ENCODE data around the gene SDC4. TPM values are rescaled to one million over a fixed set of nuclear protein-coding genes. Genes with fewer than 3 reads are reported as not detected.

SDC4 gene
- polyA plus RNA-seq, 1 donor (not counting 4 experiments of a cell fraction or from before 2014, with no cell fraction given) = 114 TPM

- Histone ChIP-seq H3K27me3 (ENCODE audit: control insufficient read depth, extremely low read depth, insufficient read depth, low read length) (peaks cover 5% of the 10 kb centered on the region), H2AFZ (ENCODE audit: control insufficient read depth, low read length) (no peak overlapping the region), H4K20me1 (ENCODE audit: control insufficient read depth, extremely low read depth, insufficient read depth, low read length) (no peaks in the 10 kb centered on the region), H3K4me1 (ENCODE audit: control insufficient read depth, extremely low read depth, insufficient read depth, low read length) (no peaks in the 10 kb centered on the region), H3K9me1 (ENCODE audit: control insufficient read depth, extremely low read depth, insufficient read depth, low read length) (no peaks in the 10 kb centered on the region), H3K36me3 (ENCODE audit: control insufficient read depth in 2 of 2, extremely low read depth in 1 of 2, insufficient read depth in 2 of 2, low read length in 2 of 2) (no peaks in the 10 kb centered on the region), H3K4me2 (ENCODE audit: control insufficient read depth, extremely low read depth, insufficient read depth, low read depth, low read length) (no peak overlapping the region), H3K9ac (ENCODE audit: control insufficient read depth, extremely low read depth, insufficient read depth, low read length) (no peak overlapping the region), H3K9me3 (ENCODE audit: control insufficient read depth, low read depth, low read length) (no peaks in the 10 kb centered on the region), H3K27ac (ENCODE audit: control insufficient read depth, insufficient read depth, low read length) (no peak overlapping the region), H3K4me3 (ENCODE audit: control insufficient read depth in 2 of 3, extremely low read depth in 1 of 3, insufficient read depth in 2 of 3, low read depth in 1 of 3, low read length in 3 of 3) (no peak overlapping the region), H3K79me2 (ENCODE audit: control insufficient read depth, insufficient read depth, low read length) (no peaks in the 10 kb centered on the region)
- no peak for FAIRE-seq
- no peak for DNase-seq (ENCODE audit: low read depth, low spot score)
- dilution Hi-C loops (cut with MboI; ENCODE audit: extremely low pct_ligation_motif_present, low sequenced_read_pairs) = no loop called here
- TF ChIP-seq EZH2 (IDR thresholded peaks at IDR 0.05; ENCODE audit: low read length) = no peak
- TF ChIP-seq, protein P1, sequence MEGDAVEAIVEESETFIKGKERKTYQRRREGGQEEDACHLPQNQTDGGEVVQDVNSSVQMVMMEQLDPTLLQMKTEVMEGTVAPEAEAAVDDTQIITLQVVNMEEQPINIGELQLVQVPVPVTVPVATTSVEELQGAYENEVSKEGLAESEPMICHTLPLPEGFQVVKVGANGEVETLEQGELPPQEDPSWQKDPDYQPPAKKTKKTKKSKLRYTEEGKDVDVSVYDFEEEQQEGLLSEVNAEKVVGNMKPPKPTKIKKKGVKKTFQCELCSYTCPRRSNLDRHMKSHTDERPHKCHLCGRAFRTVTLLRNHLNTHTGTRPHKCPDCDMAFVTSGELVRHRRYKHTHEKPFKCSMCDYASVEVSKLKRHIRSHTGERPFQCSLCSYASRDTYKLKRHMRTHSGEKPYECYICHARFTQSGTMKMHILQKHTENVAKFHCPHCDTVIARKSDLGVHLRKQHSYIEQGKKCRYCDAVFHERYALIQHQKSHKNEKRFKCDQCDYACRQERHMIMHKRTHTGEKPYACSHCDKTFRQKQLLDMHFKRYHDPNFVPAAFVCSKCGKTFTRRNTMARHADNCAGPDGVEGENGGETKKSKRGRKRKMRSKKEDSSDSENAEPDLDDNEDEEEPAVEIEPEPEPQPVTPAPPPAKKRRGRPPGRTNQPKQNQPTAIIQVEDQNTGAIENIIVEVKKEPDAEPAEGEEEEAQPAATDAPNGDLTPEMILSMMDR (optimal IDR thresholded peaks at IDR 0.05 in 1 of 3, IDR thresholded peaks at IDR 0.05 in 1 of 3, conservative IDR thresholded peaks at IDR 0.05 in 1 of 3; ENCODE audit: extremely low read depth in 1 of 3, insufficient read depth in 2 of 3, low read length in 3 of 3) = no peak
These were observed 43.7 kb downstream of the SDC4 start for GRCh38 chr20:45304464-45304999.

DNA sequence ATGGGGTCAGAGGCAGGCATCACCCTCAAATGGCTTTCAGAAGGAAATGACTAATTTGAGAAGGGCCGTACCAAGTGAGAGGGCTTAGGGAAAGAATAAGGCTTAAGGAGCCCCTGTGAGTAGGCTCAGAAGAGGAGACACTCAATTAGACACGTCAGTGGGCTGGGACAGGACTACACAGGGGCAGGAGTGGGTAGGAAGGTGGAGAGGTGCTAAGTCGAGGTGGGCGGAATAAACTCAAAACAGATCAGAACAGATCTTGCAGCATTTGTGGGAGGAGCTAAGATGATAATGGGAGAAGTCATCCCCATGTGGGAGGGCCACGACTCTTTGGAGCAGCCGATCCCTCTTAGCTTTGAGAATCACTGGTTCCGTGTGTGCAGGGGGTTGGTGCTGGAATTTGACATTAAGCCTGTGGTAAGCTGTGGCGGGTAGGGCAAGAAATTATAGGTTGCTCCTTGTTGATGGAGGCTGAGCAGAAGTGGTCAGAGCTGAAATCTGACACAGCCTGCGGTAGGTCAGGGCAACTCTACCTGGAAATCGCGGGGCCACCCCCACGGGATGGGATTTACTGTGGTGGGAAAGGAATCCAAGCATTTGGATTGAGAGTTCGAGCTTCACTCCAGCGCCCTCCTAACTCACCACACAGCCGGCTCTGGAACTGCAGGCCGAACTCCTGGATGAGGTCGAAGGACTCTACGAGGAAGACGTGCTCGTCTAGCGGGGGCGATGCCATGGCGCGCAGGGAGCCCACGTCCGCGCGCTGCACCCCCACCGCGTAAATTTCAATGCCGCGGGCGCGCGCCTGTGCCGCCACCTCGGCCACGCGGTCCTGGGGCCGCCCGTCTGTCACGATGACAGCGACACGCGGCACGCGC, 44.4 kb downstream of the SDC4 start:
- dilution Hi-C loops (cut with MboI; ENCODE audit: extremely low pct_ligation_motif_present, low sequenced_read_pairs) = no loop called here
- Histone ChIP-seq H4K20me1 (ENCODE audit: control insufficient read depth, extremely low read depth, insufficient read depth, low read length) (no peaks in the 10 kb centered on the region), H3K9me1 (ENCODE audit: control insufficient read depth, extremely low read depth, insufficient read depth, low read length) (no peaks in the 10 kb centered on the region), H3K4me3 (ENCODE audit: control insufficient read depth in 2 of 3, extremely low read depth in 1 of 3, insufficient read depth in 2 of 3, low read depth in 1 of 3, low read length in 3 of 3) (no peak overlapping the region), H3K9me3 (ENCODE audit: control insufficient read depth, low read depth, low read length) (no peaks in the 10 kb centered on the region), H3K4me1 (ENCODE audit: control insufficient read depth, extremely low read depth, insufficient read depth, low read length) (no peaks in the 10 kb centered on the region), H3K27me3 (ENCODE audit: control insufficient read depth, extremely low read depth, insufficient read depth, low read length) (peaks cover 5% of the 10 kb centered on the region), H3K79me2 (ENCODE audit: control insufficient read depth, insufficient read depth, low read length) (no peaks in the 10 kb centered on the region), H2AFZ (ENCODE audit: control insufficient read depth, low read length) (no peak overlapping the region), H3K4me2 (ENCODE audit: control insufficient read depth, extremely low read depth, insufficient read depth, low read depth, low read length) (no peak overlapping the region), H3K27ac (ENCODE audit: control insufficient read depth, insufficient read depth, low read length) (no peak overlapping the region), H3K36me3 (ENCODE audit: control insufficient read depth in 2 of 2, extremely low read depth in 1 of 2, insufficient read depth in 2 of 2, low read length in 2 of 2) (no peaks in the 10 kb centered on the region), H3K9ac (ENCODE audit: control insufficient read depth, extremely low read depth, insufficient read depth, low read length) (no peak overlapping the region)
- DNase-seq (ENCODE audit: low read depth, low spot score) (no peak), FAIRE-seq (no peak)
- TF ChIP-seq, protein P1 (optimal IDR thresholded peaks at IDR 0.05 in 1 of 3, IDR thresholded peaks at IDR 0.05 in 1 of 3, conservative IDR thresholded peaks at IDR 0.05 in 1 of 3; ENCODE audit: extremely low read depth in 1 of 3, insufficient read depth in 2 of 3, low read length in 3 of 3) = no peak
- no peak for TF ChIP-seq EZH2 (IDR thresholded peaks at IDR 0.05; ENCODE audit: low read length)
